SKM-1 treated with dmso at 0.1 percent for 144 hours (cell line): ENCODE measurements around the gene ZMYND15.

Experiments used
- DNase-seq: peaks from one replicate; lab custom pipeline; 2025; ENCODE audit not compliant: unreplicated experiment; lab: John Stamatoyannopoulos, UW

ZMYND15 gene

DNA sequence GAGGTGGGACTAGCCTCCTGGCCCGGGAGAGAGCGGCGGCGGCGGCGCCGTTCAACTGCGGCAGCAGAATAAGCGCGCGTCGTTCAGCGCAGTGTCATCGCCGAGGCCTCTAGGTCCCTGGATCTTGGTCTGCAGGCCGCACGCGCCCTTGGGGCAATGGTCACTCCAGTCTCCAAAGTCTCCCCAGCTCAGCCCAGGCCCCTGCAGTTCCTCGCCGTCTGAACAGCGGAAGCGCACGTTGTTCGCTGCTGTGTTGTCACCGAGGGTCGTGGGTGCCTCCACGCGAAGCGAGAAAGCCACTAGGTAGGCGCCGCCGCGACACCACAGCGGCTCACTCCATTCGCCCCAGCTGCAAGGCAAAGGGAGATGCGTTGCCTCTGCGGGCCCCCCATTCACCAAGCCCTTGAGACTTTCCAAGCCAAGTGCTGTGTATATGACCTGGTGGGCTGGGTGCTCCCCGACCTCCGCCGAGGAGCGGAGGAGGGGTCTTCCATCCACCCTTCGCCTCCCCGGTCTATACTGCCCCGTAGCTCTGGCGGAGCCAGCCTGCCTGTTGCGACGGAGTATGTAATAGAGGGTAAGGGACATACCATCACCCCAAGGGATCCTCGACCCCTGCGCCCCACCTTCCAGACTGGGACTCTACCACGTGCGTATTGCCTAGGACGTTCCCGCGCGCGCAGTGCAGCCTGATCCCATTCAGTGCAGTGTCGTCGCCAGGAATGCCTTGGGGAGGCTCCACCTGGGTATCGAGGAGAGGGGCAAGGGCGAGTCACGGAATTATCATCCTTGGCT lies 45.9 kb downstream of the ZMYND15 start:
- no peak for DNase-seq

DNA sequence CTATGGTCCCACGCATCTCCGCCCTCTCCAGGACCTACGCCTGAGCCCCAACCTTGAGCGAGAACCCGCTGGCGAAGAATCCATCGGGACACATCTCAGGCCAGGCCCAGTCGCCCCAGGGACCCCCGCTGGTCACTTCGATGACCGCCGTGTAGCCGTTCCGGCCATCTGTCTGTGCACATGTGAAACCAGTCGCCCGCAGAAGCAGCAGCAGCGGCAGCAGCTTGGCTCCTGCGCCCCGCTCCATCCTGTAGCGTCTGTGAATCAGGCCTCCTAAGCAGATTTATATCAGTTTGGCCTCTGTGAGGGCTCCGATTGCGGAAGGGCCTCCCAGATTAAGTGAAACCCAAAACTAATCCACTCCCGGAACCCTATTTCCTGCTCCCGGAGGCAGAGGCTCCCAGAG lies 46.5 kb downstream of the ZMYND15 start, which contains the start of gene VMO1:
Gene VMO1, minus strand, starts transcription at position 259 of the 406 bp plus-strand sequence. Its CDS starts 12 bp downstream, at position 247.
- no peak for DNase-seq

DNA sequence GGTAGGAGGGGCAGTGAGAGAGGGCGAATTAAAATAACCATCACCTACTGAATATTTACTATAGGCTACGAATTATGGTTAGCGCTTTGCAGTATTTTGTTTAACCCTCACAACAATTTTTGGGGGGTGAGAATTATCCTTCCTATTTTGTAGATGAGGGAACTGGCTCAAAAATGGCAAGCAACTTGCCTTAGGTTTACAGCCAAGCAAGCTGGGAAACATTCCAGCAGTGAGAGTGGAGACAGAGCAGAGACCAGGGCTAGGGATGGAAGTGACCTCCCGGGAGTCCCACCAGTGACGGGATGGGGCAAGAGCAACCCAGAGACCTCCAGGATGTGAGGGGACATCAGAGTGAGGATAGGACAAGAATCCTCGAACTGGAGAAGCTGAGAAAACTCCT lies 46.9 kb downstream of the ZMYND15 start:
- DNase-seq, result no peak

DNA sequence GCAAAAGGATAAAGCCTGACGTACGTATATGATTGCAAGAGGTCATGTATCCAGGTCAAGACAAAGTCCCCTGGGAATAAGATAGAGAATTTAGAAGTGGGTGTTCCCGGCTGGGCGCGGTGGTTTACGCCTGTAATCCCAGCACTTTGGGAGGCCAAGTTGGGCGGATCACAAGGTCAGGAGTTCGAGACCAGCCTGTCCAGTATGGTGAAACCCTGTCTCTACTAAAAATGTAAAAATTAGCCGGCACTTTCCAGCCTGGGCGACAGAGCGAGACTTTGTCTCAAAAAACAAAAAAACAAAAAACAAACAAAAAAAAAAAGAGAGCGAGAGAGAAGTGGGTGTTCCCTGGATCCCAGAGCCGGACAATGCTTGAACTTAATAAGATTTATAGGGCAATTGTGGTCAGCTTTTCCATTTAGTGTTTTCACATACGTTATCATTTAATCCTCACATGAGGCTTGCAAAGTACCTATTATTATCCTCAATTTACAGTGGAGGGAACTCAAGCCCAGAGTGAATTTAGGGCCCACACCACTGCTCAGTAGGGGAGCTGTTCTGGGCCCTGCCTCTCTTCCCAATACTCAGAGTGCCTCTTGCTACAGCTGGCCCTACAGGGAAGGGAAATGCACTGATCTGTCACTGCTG lies 48.6 kb downstream of the ZMYND15 start:
- DNase-seq, result no peak

DNA sequence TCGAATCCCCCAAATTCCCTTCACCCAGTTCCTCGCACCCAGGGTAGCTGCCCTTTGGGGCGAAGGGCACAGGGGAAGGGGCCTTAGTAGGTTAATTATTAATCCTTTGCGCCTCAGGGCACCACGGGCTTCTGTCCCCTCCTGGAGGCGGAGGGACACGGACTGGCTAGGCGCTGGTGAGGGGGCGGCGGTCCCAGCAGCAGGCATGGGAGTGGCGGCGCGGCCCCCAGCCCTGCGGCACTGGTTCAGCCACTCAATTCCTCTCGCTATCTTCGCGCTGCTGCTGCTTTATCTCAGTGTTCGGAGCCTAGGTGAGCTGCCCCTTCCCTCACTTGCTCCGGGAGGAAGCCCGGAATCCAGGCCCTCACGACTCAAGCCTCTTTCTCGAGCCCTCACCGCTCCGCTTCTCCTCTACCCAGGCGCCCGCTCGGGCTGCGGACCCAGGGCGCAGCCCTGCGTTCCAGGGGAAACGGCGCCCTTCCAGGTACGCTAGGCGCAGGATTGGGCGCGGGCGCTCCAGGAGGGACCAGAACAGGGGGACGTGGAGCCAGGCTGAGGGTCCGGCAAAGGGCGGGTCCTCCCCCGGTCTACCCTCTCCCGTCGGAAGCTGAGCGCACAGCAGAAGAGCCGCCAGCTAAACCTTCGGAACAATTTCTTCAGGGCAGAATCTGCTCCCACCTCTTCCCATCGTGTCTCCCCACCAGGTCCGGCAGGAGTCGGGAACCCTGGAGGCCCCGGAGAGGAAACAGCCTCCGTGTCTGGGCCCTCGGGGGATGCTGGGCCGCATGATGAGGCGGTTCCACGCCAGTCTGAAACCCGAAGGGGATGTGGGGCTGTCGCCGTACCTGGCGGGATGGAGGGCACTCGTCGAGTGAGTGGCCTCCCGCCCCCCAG lies 49.4 kb downstream of the ZMYND15 start, which contains the start of gene GLTPD2:
Gene GLTPD2, plus strand, starts transcription at position 158 of the 894 bp plus-strand sequence. Its CDS starts 48 bp downstream, at position 206.
- DNase-seq, result no peak

DNA sequence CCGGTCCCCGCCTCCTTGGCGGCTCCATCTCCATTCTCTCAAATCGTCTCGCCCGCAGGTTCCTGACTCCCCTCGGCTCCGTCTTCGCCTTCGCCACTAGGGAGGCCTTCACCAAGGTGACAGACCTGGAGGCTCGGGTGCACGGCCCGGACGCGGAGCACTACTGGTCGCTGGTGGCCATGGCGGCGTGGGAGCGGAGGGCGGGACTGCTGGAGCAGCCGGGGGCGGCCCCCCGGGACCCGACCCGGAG lies 50.0 kb downstream of the ZMYND15 start:
- no peak for DNase-seq

DNA sequence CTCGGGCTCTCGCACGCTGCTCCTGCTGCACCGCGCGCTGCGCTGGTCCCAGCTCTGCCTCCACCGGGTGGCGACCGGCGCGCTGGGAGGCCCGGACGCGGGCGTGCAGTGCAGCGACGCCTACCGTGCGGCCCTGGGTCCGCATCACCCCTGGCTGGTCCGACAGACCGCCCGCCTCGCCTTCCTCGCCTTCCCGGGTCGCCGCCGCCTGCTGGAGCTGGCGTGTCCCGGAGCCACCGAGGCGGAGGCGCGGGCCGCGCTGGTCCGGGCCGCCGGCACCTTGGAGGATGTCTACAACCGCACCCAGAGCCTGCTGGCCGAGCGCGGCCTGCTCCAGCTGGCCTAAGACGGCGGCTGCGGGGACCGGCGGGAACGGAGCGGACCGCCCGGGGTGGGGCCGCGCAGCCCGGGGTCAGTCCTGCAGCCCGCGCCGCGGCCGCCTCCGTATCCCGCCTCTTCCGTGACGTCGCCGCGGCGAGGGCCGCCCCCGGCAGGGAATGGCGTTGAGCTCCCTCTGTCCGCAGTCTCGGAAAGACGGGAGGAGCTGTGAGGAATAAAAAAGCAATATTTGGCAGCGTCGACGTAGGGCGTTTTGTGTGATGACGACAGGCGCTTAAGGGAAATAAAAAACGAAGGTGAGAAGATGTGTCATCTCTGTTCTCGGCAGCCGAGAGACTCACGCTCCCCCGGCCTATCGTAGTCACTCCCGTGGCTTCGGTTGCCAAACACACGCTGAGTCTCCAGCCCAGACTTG lies 50.5 kb downstream of the ZMYND15 start:
- DNase-seq, result peak; percentile 61

DNA sequence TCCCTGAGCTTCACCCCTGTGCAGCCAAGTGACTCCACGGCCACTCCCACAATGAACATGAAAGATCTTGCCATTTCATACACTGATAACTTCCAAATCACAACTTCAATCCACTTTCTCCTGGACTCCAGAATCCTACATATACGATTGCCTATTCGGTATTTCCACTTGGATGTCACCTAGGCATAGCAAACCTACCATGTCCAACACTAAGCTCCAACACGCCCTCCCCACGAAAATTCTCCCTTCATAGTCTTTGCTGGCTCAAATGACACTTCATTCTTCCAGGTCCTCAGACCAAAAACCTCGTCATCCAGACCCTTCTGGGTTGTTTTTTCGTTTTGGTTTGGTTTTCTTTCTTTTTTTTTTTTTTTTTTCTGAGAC lies 51.1 kb downstream of the ZMYND15 start:
- no peak for DNase-seq

DNA sequence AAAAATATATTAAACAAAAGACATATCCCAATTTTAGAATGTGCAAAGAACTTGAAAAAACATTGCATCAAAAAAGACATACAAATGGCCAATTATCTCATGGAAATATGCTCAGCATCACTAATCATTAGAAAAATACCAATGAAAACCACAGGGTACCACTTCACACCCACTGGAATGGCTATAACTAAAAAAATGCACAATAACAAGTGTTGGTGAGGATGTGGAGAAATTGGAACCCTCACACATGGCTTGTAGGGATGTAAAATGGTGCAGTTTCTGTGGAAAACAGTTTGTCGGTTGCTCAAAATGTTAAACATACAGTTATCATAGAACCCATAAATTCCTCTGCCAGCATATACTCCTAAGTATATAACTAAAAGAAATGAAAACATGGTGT lies 55.5 kb downstream of the ZMYND15 start:
- no peak for DNase-seq
